CD14-positive monocyte (primary cell): Measurements from ENCODE around the gene FAM221B. TPM values are rescaled to one million over a fixed set of nuclear protein-coding genes. Genes with fewer than 3 reads are reported as not detected.

ENCODE experiments used
- DNase-seq, 3 donors: peaks; one replicate each; pipeline ENCODE4 v3.0.0-alpha.2; 2011 to 2022
- H2AFZ ChIP-seq: 2 replicates; pipeline ENCODE4 v1.6.0; 2012; ENCODE audit warnings: mild to moderate bottlenecking, low read depth, low read length, inconsistent platforms; ENCODE audit not compliant: insufficient read depth, poor library complexity, severe bottlenecking
- H3K27ac ChIP-seq, 2 donors: 1 replicate in 1 of 2; 2 replicates in 1 of 2; pipeline ENCODE4 v1.5.1; 2012 to 2013; ENCODE audit warnings: low read length in 2 of 2, control low read depth in 1 of 2, inconsistent platforms in 1 of 2, low read depth in 1 of 2, mild to moderate bottlenecking in 1 of 2
- H3K27me3 ChIP-seq, 2 donors: one replicate each; pipeline versions ENCODE4 v1.6.0 to v1.6.1; 2011 to 2013; ENCODE audit warnings: low read length in 2 of 2; ENCODE audit not compliant: control insufficient read depth in 2 of 2, insufficient read depth in 2 of 2
- H3K36me3 ChIP-seq, 2 donors: replicated peaks in 1 of 2; 1 replicate in 1 of 2; 2 replicates in 1 of 2; pipeline versions ENCODE4 v1.5.1 to v1.6.1; 2012 to 2013; ENCODE audit warnings: low read length in 2 of 2, control low read depth in 1 of 2, inconsistent platforms in 1 of 2, mild to moderate bottlenecking in 1 of 2; ENCODE audit not compliant: insufficient read depth in 2 of 2, control insufficient read depth in 1 of 2
- H3K4me1 ChIP-seq, 2 donors: 1 replicate in 1 of 2; 2 replicates in 1 of 2; pipeline versions ENCODE4 v1.5.1 to v1.6.1; 2012 to 2013; ENCODE audit warnings: low read length in 2 of 2, control low read depth in 1 of 2, inconsistent platforms in 1 of 2, mild to moderate bottlenecking in 1 of 2, moderate library complexity in 1 of 2; ENCODE audit not compliant: insufficient read depth in 2 of 2, control insufficient read depth in 1 of 2
- H3K4me2 ChIP-seq: replicated peaks from 2 replicates; pipeline ENCODE3; 2012; ENCODE audit warnings: low read length, moderate library complexity, mild to moderate bottlenecking; ENCODE audit not compliant: poor library complexity, severe bottlenecking; ENCODE audit errors: extremely low read depth
- H3K4me3 ChIP-seq, 3 experiments: fragments of 200-600 bp in 1 of 3; sonication (generic) in 1 of 3; replicated peaks in 1 of 3; 1 replicate in 2 of 3; 2 replicates in 1 of 3; pipeline ENCODE4 v1.5.1; 2011 to 2013; ENCODE audit warnings: low read length in 3 of 3, mild to moderate bottlenecking in 3 of 3, control low read depth in 2 of 3, low read depth in 2 of 3, inconsistent platforms in 1 of 3, moderate library complexity in 1 of 3
- H3K79me2 ChIP-seq: 2 replicates; pipeline ENCODE4 v1.6.0; 2012; ENCODE audit warnings: mild to moderate bottlenecking, control low read depth, inconsistent platforms, low read length, moderate library complexity; ENCODE audit not compliant: insufficient read depth
- H3K9ac ChIP-seq: 2 replicates; pipeline ENCODE4 v1.6.0; 2017; ENCODE audit warnings: low read length, mild to moderate bottlenecking; ENCODE audit not compliant: insufficient read depth, poor library complexity, severe bottlenecking
- H3K9me3 ChIP-seq, 2 donors: replicated peaks in 1 of 2; 1 replicate in 1 of 2; 2 replicates in 1 of 2; pipeline versions ENCODE4 v1.5.1 to v1.6.1; 2012 to 2013; ENCODE audit warnings: low read length in 2 of 2, control low read depth in 1 of 2; ENCODE audit not compliant: control insufficient read depth in 1 of 2, insufficient read depth in 1 of 2
- H4K20me1 ChIP-seq: 2 replicates; pipeline ENCODE4 v1.6.0; 2012; ENCODE audit warnings: mild to moderate bottlenecking, low read length, control low read depth, moderate library complexity; ENCODE audit not compliant: insufficient read depth
- H3K27ac Mint-ChIP-seq, 7 donors: one replicate each; pipeline ENCODE4 v1.8.0; 2020; ENCODE audit warnings: mild to moderate bottlenecking in 7 of 7, mixed read lengths in 7 of 7, moderate library complexity in 6 of 7, inconsistent platforms in 2 of 7
- H3K27me3 Mint-ChIP-seq, 3 donors: one replicate each; pipeline ENCODE4 v1.8.0; 2021 to 2022; ENCODE audit warnings: low read depth in 3 of 3, mild to moderate bottlenecking in 3 of 3, mixed read lengths in 3 of 3, moderate library complexity in 3 of 3, inconsistent platforms in 1 of 3
- H3K36me3 Mint-ChIP-seq, 2 donors: one replicate each; pipeline ENCODE4 v1.8.0; 2020; ENCODE audit warnings: mixed read lengths in 2 of 2, inconsistent platforms in 1 of 2, mild to moderate bottlenecking in 1 of 2
- H3K4me1 Mint-ChIP-seq: one replicate; pipeline ENCODE4 v1.8.0; 2020; ENCODE audit warnings: mild to moderate bottlenecking, mixed read lengths
- H3K4me3 Mint-ChIP-seq, 2 donors: one replicate each; pipeline ENCODE4 v1.8.0; 2020; ENCODE audit warnings: mild to moderate bottlenecking in 2 of 2, mixed read lengths in 2 of 2, moderate library complexity in 1 of 2
- H3K9me3 Mint-ChIP-seq, 7 donors: one replicate each; pipeline ENCODE4 v1.8.0; 2020 to 2022; ENCODE audit warnings: mixed read lengths in 7 of 7, mild to moderate bottlenecking in 6 of 7, moderate library complexity in 6 of 7, inconsistent platforms in 2 of 7
- CTCF ChIP-seq: fragments of 200-600 bp; IDR thresholded peaks from one replicate; pipeline ENCODE4 v1.8.0; 2022; ENCODE audit warnings: antibody characterized with exemption, mild to moderate bottlenecking
- WGBS: methylation state at CpG from one replicate; pipeline ENCODE4 v1.1.5; 2013; ENCODE audit warnings: missing lambda C conversion rate; ENCODE audit not compliant: insufficient coverage; 5-methylcytosine and 5-hydroxymethylcytosine counted together
- intact Hi-C, 2 donors: fragments of 100-400 bp; cut with micrococcal nuclease; formaldehyde crosslinking; loops; one replicate each; pipeline versions ENCODE4 v1.15.0 to v1.15.1; 2023
- polyA plus RNA-seq, 3 donors: library from polyadenylated mRNA; depleted of rRNA in 1 of 3; unstranded in 2 of 3; stranded (reverse) in 1 of 3; fragments of 300-500 nt in 2 of 3; fragments of >200 nt in 1 of 3; fragmentation: Illumina TruSeq in 2 of 3; gene quantifications; 1 replicate in 2 of 3; 2 replicates in 1 of 3; pipeline ENCODE4 v1.2.3, GENCODE V29; 2012 to 2021

Gene FAM221B
- polyA plus RNA-seq, 3 donors = 0.05 to 0.63 TPM; not detected in 1

GRCh38 chr9:35797311-35798109 is 31.0 kb downstream of the FAM221B start:
- 100% methylated on average over 2 of the region's 6 CpGs for WGBS
- Histone ChIP-seq H3K4me1 (no peaks in the 10 kb centered on the region), H3K9ac (no peak overlapping the region), H3K27me3 (peaks cover 0 to under 1% of the 10 kb centered on the region in 2 donors), H3K79me2 (no peaks in the 10 kb centered on the region), H4K20me1 (no peaks in the 10 kb centered on the region), H3K4me3 (no peak overlapping the region), H3K36me3 (no peaks in the 10 kb centered on the region), H3K27ac (no peak overlapping the region), H3K9me3 (no peaks in the 10 kb centered on the region), H3K4me2 (no peak overlapping the region), H2AFZ (no peak overlapping the region)
- no peak for DNase-seq
- no peak overlapping the region for H3K27ac Mint-ChIP-seq
- intact Hi-C loops = no loop called here
- H3K4me1 Mint-ChIP-seq = peaks cover 6% of the 10 kb centered on the region
- TF ChIP-seq CTCF = no peak
- H3K36me3 Mint-ChIP-seq = peaks cover 0 to 1% of the 10 kb centered on the region in 2 donors
- H3K9me3 Mint-ChIP-seq = peaks cover 0 to 3% (median 0%) of the 10 kb centered on the region in 7 donors
- H3K4me3 Mint-ChIP-seq = no peak overlapping the region
- H3K27me3 Mint-ChIP-seq = peaks cover 5 to 9% (median 6%) of the 10 kb centered on the region in 3 donors

GRCh38 chr9:35795695-35796094 is 32.8 kb downstream of the FAM221B start:
- Mint-ChIP-seq H3K9me3 (peaks cover 0 to 3% (median 0%) of the 10 kb centered on the region in 7 donors), H3K36me3 (peaks cover 0 to 1% of the 10 kb centered on the region in 2 donors), H3K4me1 (peaks cover 9% of the 10 kb centered on the region), H3K27ac (no peak overlapping the region), H3K4me3 (no peak overlapping the region), H3K27me3 (peaks cover 9 to 19% (median 15%) of the 10 kb centered on the region in 3 donors)
- no peaks in the 10 kb centered on the region for H3K4me1 ChIP-seq
- no peaks in the 10 kb centered on the region for H4K20me1 ChIP-seq
- H3K79me2 ChIP-seq = no peaks in the 10 kb centered on the region
- no peak overlapping the region for H3K4me3 ChIP-seq
- intact Hi-C loops = no loop called here
- no peak for TF ChIP-seq CTCF
- H2AFZ ChIP-seq = no peak overlapping the region
- no peak overlapping the region for H3K9ac ChIP-seq
- no peak overlapping the region for H3K4me2 ChIP-seq
- H3K36me3 ChIP-seq = no peaks in the 10 kb centered on the region
- DNase-seq = no peak
- no peak overlapping the region for H3K27ac ChIP-seq
- H3K9me3 ChIP-seq = no peaks in the 10 kb centered on the region
- peaks cover 0 to 10% of the 10 kb centered on the region in 2 donors for H3K27me3 ChIP-seq
